ENCODE data around the gene MBNL2. TPM values are rescaled to one million over a fixed set of nuclear protein-coding genes. Genes with fewer than 3 reads are reported as not detected.

MBNL2 gene
- total and polyA plus RNA-seq, 2 of the 13 experiments (the other 11 are each of a cell fraction or from before 2014, with no cell fraction given): 30.8 to 59.0 TPM

DNA sequence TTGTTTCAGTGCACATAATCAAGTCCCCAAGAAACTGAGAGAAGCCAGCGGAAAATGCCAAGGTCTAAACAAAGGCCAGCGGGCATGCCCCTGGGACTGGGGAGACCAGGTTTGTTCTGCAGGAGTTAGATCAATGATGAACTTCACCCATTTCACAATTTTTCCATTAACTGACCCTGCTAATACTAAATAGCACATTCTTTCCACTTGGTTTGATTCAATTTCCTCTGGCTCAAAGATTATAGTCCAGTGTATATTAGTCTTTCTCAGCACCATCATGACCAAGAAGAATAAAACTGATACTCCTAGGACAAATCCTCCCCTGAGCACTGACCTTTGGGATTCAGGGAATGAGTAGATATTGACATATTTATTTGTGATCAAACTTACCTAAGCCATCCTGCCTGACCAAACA is 66.4 kb downstream of the MBNL2 start (continued):
- no peak for TF ChIP-seq ZNF367 (CRISPR knock-in tag; IDR thresholded peaks at IDR 0.05; ENCODE audit: borderline replicate concordance)
- TF ChIP-seq ARID2 (CRISPR knock-in tag; IDR thresholded peaks at IDR 0.05; ENCODE audit: borderline replicate concordance): no peak
- no peak for TF ChIP-seq HOXA5 (CRISPR knock-in tag; IDR thresholded peaks at IDR 0.05)
- TF ChIP-seq, protein P1, sequence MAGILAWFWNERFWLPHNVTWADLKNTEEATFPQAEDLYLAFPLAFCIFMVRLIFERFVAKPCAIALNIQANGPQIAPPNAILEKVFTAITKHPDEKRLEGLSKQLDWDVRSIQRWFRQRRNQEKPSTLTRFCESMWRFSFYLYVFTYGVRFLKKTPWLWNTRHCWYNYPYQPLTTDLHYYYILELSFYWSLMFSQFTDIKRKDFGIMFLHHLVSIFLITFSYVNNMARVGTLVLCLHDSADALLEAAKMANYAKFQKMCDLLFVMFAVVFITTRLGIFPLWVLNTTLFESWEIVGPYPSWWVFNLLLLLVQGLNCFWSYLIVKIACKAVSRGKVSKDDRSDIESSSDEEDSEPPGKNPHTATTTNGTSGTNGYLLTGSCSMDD (CRISPR knock-in tag; IDR thresholded peaks at IDR 0.05): no peak
- no peak for TF ChIP-seq ZNF552 (CRISPR knock-in tag; IDR thresholded peaks at IDR 0.05; ENCODE audit: borderline replicate concordance)
- TF ChIP-seq, protein P2, sequence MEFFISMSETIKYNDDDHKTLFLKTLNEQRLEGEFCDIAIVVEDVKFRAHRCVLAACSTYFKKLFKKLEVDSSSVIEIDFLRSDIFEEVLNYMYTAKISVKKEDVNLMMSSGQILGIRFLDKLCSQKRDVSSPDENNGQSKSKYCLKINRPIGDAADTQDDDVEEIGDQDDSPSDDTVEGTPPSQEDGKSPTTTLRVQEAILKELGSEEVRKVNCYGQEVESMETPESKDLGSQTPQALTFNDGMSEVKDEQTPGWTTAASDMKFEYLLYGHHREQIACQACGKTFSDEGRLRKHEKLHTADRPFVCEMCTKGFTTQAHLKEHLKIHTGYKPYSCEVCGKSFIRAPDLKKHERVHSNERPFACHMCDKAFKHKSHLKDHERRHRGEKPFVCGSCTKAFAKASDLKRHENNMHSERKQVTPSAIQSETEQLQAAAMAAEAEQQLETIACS (CRISPR knock-in tag; IDR thresholded peaks at IDR 0.05): no peak
- peak; percentile 49 to 73; a peak in 3 of 4 replicates for TF ChIP-seq EP300 (IDR thresholded peaks at IDR 0.05; ENCODE audit: low read depth in 2 of 2, low read length in 2 of 2)
- no peak for TF ChIP-seq EP300 (CRISPR knock-in tag; IDR thresholded peaks at IDR 0.05; ENCODE audit: borderline replicate concordance)
- TF ChIP-seq, protein P3, sequence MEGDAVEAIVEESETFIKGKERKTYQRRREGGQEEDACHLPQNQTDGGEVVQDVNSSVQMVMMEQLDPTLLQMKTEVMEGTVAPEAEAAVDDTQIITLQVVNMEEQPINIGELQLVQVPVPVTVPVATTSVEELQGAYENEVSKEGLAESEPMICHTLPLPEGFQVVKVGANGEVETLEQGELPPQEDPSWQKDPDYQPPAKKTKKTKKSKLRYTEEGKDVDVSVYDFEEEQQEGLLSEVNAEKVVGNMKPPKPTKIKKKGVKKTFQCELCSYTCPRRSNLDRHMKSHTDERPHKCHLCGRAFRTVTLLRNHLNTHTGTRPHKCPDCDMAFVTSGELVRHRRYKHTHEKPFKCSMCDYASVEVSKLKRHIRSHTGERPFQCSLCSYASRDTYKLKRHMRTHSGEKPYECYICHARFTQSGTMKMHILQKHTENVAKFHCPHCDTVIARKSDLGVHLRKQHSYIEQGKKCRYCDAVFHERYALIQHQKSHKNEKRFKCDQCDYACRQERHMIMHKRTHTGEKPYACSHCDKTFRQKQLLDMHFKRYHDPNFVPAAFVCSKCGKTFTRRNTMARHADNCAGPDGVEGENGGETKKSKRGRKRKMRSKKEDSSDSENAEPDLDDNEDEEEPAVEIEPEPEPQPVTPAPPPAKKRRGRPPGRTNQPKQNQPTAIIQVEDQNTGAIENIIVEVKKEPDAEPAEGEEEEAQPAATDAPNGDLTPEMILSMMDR (CRISPR knock-in tag; IDR thresholded peaks at IDR 0.05): no peak
- peak; percentile 77 for TF ChIP-seq HNF4G (IDR thresholded peaks at IDR 0.05; ENCODE audit: borderline replicate concordance, low read depth, low read length)
- no peak for TF ChIP-seq HNF4G (CRISPR knock-in tag; IDR thresholded peaks at IDR 0.05; ENCODE audit: borderline replicate concordance, low read depth)
- no peak for TF ChIP-seq LCORL (IDR thresholded peaks at IDR 0.05)
- TF ChIP-seq LCORL (CRISPR knock-in tag; IDR thresholded peaks at IDR 0.05): no peak
- TF ChIP-seq YEATS2 (CRISPR knock-in tag; IDR thresholded peaks at IDR 0.05; ENCODE audit: borderline replicate concordance): no peak
- TF ChIP-seq ZBTB38 (CRISPR knock-in tag; IDR thresholded peaks at IDR 0.05): peak; percentile 63; the same call in 1 of the 2 replicates
- TF ChIP-seq, protein P4, sequence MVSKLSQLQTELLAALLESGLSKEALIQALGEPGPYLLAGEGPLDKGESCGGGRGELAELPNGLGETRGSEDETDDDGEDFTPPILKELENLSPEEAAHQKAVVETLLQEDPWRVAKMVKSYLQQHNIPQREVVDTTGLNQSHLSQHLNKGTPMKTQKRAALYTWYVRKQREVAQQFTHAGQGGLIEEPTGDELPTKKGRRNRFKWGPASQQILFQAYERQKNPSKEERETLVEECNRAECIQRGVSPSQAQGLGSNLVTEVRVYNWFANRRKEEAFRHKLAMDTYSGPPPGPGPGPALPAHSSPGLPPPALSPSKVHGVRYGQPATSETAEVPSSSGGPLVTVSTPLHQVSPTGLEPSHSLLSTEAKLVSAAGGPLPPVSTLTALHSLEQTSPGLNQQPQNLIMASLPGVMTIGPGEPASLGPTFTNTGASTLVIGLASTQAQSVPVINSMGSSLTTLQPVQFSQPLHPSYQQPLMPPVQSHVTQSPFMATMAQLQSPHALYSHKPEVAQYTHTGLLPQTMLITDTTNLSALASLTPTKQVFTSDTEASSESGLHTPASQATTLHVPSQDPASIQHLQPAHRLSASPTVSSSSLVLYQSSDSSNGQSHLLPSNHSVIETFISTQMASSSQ (IDR thresholded peaks at IDR 0.05; ENCODE audit: low read depth): no peak
- TF ChIP-seq, protein P4 (CRISPR knock-in tag; IDR thresholded peaks at IDR 0.05; ENCODE audit: borderline replicate concordance): no peak
- no peak for TF ChIP-seq ZNF207 (IDR thresholded peaks at IDR 0.05; ENCODE audit: borderline replicate concordance)
- TF ChIP-seq MAFF (IDR thresholded peaks at IDR 0.05; ENCODE audit: low read depth, low read length): no peak
- peak; percentile 65 for TF ChIP-seq ZMYM4 (CRISPR knock-in tag; IDR thresholded peaks at IDR 0.05)
- no peak for TF ChIP-seq ZNF292 (CRISPR knock-in tag; IDR thresholded peaks at IDR 0.05; ENCODE audit: borderline replicate concordance, low read depth)
- no peak for TF ChIP-seq YY1 (IDR thresholded peaks at IDR 0.05; ENCODE audit: insufficient read depth, insufficient replicate concordance, low read depth, low read length)
- no peak for TF ChIP-seq ZFP37 (CRISPR knock-in tag; IDR thresholded peaks at IDR 0.05; ENCODE audit: borderline replicate concordance)
- TF ChIP-seq CENPT (CRISPR knock-in tag; IDR thresholded peaks at IDR 0.05; ENCODE audit: low read depth): no peak
